GM19324 (cell line): ENCODE measurements around the gene RNPS1.
"Not testable (repeated sequence)": the region's sequence is repeated elsewhere in the genome, so short reads cannot be mapped to it uniquely, and the experiment has no call there.

Experiments
- ATAC-seq: cut with Tn5 transposase; IDR thresholded peaks from one replicate; pipeline ENCODE4 v1.9.1; 2021; ENCODE audit warnings: mild to moderate bottlenecking, moderate library complexity; ENCODE audit not compliant: unreplicated experiment, low FRiP score

Gene RNPS1

DNA sequence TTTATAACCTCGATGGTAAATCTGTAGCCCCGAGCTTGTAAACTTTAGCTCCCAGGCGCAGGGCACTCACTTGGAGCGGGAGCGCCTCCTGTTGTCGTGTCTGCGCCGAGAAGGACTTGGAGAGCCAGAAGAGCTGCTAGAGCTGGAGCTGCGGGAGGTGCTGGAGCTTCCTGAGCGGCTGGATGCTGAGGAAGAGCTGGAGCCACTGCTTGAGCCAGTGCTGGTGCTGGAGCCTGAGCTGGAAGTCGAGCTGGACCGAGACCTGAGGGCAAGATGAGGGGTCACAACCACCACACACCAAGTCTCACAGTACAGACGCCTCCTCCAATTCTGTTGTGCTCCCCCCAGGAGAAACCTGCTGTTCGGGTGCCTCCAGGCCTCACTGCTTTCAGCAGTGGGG, 4.9 kb downstream of the RNPS1 start:
- not testable (repeated sequence) for ATAC-seq

DNA sequence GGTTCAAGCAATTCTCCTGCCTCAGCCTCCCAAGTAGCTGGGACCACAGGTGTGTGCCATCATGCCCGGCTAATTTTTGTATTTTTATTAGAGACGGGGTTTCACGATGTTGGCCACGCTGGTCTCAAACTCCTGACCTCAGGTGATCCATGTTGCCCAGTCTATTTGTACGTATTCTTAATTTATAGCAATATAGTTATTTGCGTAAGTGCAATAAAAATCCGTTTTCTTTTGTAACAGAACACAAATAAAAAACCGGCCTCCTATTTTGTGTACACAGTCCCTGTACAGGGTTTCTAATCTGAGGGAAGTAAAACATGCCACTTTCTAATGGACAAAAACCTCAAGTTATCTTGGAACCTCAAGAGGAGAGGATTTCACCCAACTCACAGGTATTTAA, 7.7 kb downstream of the RNPS1 start:
- ATAC-seq, result no peak

DNA sequence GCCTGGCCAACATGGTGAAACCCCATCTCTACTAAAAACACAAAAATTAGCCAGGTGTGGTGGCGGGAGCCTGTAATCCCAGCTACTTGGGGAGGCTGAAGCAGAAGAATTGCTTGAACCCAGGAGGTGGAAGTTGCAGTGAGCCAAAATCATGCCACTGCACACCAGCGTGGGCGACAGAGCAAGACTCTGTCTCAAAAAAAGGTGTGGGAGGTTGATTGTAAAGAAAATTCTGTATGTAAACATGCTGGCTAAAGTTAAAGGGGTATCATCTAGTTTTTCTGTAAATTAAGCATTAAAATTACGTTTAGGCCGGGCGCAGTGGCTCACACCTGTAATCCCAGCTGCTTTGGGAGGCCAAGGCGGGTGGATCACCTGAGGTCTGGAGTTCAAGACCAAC, 9.4 kb downstream of the RNPS1 start:
- ATAC-seq, result not testable (repeated sequence)

DNA sequence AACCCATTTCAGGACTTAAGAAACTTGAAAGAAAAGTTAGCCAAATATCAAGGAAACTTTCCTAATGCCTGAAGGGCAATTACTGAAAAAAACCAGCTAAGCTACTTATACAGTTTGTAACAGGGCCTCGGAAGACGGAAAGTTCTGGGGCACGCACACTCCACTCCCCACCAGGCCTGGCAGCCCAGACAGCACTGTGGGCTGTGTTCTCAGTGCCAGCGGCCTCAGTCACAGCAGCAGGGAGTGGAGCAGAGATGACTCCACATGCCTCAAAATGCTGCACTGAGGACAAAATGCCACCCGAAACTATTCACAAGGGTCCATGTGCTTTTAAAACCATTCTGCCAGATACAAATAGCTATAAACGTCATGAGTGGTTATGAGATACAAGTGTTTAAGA, 10.2 kb downstream of the RNPS1 start:
- ATAC-seq, result no peak

DNA sequence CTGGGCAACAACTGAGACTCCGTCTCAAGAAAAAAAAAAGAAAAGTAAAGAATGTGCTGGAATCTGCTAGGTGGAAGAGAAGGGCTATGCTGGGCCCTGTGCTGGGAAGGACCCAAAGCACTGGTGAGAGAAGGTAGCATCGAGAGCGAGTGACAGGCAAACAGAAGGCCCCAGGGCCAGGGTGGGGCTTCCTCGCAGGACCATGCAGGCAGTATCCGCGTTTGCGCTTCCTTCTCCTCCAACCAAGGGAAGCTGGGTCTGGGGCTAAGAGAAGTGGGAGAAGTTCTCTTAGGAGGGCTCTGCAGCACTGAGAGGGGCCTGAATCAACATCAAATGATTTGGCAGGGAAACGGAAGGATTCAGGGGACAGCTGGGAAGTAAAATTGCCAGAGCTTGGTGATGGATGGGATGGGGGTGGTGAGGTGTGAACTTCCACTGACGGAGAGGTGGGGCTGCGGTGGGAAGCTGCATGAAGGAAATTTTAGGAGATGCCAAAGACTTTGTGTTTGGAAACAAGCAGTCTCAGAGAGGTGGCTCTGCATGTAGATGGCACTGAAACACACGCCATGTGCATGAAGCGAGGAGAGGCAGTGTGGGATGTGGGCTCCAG, 11.3 kb downstream of the RNPS1 start:
- no peak for ATAC-seq

DNA sequence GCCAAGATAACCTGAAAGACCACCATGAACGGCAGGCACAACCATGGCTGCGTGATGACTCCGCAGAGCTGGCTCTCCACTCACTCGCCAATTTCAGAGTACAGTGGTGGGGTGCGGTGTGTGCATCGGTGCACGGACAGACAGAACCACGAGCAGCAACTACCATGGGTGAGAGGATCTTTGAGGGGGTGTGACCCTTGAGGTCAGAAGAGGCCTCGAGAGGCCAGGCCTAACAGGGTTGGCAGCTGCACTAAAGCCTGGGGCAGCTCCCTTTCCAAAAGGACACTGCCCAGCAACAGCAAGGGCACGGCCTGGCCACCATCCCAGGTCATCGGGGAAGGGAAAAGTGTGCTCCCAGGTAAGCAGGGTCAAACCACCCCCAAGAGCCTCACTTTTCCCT, 14.6 kb downstream of the RNPS1 start:
- no peak for ATAC-seq

DNA sequence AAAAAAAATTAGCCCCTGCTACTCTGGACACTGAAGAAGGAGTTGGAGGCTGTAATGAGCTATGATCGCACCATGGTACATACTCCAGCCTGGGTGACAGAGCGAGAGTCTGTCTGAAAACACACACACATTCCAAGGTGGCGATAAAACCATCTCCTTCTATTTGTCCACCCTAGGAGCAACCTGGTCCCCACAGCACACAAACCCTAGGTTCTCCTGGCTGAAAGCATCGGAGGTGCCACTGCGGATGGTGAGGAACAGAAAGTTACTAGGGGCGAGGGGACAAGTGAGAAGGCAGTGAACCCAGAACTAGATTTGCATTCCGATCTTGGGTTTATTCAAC, 15.1 kb downstream of the RNPS1 start:
- no peak for ATAC-seq

DNA sequence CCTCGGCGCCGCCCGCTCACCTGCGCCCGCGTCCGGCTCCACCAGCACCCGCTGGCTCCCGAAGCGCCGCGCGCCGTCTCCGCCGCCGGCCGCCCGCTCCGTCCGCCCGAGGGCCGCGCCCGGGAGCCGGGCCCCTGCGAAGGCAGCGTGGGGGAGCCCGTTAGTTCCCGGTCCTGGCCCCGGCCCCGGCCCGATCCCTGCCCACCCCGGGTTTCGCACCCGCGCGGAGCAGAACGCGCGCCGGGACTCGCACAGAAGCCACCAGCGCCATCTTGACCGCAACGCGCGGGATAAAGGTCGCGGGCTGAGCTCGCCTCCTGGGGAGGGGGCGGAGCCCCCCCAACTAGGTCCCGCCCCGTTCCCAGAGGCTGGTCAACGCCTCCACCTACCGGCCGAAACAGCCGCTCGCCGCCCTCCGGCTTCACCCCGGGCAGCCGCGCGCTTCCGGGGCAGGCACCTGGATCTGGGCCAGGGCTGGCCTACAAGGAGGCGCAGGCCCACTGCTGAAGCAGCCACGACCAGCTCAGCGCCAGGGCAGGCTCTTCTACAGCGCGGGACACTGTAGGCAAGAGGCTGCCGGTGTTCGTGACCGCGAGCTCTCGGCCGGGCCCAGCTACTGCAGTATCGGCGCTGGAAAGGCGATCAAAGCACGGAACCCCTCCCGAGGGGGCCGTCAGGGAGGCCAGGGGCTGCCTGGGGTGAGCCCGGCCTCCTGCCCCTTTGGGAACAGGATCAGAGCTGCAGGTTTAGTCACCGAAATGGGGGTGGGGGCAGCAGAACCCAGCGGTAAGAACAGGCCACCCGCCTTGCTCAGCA, 16.4 kb downstream of the RNPS1 start, which contains the start of gene ECI1:
ECI1 (minus strand) TSS at position 292 of the 816 bp plus-strand sequence; CDS start at position 271, 21 bp downstream.
- ATAC-seq, result peak; percentile 89

DNA sequence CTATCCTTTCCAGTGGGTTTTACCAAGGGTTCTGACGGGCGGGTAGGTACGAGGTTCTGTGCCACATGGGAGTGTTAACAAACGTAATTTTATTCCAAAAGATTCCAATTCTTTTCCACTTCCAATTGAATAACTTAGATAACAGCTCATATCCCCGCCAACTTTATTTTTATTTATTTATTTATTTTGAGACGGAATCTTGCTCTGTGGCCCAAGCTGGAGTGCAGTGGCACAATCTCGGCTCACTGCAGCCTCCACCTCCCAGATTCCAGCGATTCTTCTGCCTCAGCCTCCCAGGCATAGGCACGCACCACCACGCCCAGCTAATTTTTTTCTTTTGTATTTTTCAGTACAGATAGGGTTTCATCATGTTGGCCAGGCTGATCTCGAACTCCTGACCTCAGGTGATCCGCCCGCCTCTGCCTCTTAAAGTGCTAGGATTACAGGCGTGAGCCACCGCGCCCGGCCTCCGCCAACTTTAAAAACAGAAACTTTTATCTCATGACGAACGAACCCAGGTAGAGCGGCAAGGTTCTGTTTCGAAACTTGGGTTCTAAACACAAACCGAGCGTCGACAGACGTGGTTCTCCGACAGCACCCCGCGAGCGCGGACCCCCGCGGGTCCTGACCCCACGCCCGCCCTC, 17.2 kb downstream of the RNPS1 start:
- no peak for ATAC-seq

DNA sequence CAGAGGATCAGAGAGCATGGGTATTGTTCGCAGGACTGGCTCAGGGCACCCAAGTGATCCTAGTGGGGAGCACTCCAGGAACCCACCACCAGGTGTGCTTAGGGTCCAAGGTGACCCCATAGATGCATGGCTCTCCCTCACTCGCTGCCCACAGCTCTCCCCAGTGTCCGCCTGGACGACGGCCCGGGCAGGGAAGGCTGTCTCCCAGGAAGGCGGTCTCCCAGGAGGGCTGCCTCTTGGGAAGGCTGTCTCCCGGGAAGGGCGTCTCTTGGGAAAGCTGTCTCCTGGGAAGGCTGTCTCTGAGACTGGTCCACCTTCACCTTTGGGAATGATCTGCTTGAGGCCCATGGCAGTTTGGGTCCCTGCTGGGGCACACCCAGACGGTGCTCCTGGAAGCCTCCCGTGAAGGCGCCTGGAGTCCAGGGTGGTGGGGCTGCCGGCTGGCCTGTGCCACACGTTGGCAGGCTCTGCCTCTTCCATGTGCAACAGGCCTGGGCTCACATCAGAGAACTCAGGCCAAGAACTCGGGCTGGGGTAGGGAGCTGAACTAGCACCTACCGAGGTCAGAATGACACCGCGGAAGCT, 21.5 kb downstream of the RNPS1 start:
- ATAC-seq, result no peak

DNA sequence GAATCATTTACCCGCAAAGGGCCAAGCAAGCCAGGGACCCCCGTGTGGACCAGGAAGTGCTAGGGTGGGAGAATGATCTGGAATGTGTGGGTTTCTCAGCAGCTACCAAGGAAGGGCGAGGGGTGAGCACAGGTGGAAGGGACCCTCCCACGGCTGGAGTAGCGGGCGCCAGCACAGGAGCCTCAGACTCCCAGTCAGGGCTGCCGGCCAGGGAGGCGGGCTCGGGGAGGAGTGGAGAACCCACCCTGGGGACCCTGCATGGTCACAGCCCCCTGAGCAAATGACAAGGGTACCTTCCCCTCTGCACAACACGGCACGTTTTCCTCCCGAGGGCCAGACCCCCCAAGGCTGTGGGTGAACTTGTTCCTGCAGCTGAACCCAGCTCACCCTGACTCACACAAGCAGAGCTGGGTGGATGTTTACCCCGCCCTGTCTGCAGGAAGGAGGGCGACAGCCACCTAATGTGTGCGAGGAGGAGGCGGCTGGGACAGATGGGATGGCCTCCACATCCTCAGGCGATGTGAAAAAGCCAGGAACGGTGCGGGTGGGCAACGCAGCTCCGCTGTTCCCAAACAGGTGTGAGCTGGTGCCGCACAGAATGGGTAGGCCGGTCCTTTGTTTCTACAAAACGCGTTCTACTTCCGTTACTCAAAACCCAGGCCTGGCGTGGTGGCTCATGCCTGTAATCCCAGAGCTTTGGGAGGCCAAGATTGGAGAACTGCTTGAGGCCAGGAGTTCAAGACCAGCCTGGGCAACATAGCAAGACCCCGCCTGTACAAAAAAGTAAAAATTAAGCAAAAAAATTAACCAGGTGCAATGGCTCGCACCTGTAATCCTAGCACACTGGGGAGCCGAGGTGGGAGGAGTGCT, 22.8 kb downstream of the RNPS1 start:
- ATAC-seq, result no peak

DNA sequence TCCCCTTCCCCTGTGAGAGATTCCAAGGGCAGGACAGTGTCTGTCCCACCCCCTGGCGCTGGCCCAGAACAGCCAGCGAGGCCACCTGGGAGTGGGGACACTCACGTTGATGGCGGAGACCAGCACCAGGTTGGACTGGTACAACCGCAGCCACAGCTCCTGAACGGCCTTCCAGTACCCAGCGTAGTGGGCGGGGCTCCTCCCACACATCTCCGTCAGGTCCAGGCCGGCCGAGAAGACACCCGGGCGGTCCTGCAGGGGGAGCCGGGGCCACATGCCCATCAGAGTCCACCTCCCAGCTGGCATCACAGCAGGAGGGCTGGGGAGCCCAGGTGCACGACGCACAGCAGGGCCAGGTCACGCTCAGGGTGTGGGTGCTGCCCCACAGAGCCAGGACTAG, 23.6 kb downstream of the RNPS1 start:
- no peak for ATAC-seq

DNA sequence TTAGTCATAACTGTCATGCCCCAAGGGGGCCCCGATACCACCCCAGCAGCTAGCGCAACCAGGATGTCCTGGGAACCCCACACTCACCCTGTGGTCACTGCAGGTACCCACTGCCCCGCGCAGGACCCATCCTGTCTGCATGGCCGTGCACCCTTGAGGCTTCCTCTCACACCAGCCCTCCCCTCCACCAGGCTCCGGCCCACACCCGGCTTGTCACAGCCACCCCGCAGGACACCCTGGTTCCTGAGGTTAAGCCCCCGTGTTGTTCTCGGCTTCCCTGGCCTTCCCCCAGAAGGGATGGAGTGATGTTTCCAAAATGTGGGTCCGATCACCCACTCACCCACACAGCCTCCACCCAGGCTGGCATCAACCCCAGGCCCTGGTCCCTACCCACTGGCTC, 24.1 kb downstream of the RNPS1 start:
- ATAC-seq, result no peak

DNA sequence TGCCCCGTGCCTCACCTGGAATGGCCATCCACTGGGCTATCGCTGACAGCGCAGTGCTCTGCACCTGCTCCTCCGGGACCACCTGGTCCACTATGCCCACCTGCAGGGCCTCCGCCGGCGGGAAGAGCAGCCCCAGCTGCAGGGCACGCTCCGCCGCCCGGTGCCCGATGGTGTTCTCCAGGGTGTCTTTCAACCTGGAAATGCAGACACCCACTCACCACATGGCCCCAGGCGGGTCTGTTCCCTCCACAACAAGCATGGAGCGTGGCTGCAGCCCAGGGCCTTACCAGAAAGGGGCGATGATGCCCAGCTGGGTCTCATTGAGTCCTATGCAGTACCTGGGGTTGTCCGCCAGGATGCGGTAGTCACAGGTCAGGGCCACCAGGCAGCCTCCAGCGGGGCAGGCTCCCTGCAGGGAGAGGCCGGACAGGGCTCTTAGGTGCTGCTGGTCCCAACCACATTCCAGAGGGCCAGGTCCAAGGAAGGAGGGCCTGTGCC, 24.8 kb downstream of the RNPS1 start:
- ATAC-seq, result no peak

DNA sequence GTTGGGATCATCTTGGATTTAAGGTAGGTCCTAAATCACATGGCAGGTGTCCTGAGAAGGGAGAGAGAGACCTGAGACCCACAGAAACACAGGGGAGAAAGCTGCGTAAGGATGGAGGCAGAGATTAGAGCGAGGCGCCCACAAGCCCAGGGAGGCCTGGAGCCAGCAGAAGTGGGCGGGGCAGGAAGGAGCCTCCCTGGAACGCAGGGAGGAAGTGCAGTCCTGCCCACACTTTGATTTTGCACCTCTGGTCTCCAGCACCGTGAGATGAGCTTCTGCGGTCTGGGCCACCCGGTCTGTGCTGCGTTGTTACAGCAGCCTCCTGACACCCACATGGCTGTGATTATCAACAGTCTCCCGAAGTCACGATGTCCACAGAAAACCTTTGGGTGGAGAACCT, 25.3 kb downstream of the RNPS1 start:
- no peak for ATAC-seq

DNA sequence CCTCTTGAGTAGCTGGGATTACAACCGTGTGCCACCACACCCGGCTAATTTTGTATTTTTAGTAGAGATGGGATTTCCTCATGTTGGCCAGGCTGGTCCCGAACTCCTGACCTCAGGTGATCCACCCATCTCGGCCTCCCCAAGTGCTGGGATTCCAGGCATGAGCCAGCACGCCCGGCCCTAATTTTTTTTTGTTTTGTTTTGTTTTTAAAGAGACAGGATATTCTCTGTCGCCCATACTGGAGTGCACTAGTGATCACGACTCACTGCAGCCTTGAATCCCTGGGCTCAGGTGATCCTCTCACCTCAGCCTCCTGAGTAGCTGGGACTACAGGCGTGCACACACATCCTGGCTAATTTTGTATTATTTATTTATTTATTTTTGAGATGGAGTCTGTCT, 27.6 kb downstream of the RNPS1 start:
- ATAC-seq, result not testable (repeated sequence)

DNA sequence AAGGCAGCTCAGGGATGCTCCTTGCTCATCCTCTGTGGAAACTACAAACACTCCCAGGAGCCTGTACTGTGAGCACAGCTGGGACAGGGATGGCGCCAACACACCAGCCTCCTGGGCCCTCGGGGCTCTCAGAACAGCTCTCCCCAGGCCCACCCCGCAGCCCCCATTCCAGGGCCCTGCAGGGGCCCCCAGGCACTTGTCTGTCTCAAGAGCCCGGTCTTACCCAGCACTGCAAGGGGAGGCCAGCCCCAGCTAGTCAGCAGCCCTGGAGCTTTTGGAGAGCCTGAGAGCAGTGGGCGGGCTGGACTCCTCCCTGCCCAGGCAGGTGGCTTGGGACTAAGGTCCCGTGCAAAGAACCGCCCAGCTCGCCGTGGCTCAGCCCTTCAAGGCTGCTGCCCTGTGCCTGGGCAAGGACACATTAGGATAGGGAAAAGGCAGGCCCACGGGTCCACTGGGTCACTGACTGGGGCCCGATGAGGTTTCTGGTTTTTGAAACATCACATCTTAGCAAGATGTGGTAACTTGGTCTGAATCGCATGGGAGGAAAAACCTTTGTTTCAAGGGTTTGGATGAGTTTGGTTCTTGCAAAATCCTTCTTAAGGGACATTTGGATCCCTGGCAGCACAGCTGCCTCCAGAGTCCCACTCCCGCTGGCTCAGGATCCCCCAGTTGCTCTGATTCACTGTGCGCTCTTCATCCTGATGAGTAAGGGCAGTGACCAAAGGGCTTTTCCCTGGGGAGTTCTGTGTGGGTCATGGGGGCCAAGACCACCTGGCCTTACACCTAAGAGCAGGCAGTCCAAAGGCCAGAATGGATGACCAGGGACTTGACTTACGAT, 28.9 kb downstream of the RNPS1 start:
- no peak for ATAC-seq

DNA sequence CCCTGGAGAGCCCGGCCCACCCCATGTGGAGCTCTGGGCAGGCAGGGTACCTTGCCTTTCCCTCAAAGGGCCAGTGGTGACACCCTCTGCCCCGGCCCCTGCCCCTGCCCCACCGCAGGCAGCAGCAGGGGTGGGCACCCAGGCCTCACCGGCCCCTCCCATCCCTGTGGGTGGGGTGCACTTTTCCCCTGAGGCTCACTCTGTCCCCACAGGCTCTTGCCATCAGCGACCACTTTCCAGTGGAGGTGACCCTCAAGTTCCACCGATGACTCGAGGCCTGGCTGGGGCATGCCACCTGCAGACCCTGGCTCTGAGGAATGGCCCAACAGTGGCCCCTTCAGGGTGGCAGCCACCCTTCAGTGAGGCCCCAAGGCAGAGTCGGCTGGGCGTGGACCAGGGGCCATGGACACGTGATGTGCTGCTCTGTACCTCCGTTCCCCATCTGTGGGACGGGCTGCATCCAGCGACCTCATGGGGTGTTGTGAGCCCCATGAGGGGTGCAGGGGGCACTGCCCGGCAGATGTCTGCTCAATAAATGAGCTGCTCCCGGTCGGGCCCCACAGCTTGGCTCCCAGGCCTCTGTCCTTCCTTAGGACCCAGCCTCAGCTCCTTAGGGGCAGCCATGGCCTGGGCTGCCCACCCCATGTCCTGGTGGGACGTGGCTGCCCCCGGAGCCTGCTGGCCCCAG, 29.6 kb downstream of the RNPS1 start:
- ATAC-seq, result no peak
